GM19035 (cell line): Measurements from ENCODE around the gene DKK3.

Experiments used
- ATAC-seq: cut with Tn5 transposase; IDR thresholded peaks from one replicate; pipeline ENCODE4 v1.9.1; 2021; ENCODE audit not compliant: unreplicated experiment

DKK3 gene

GRCh38 chr11:11968511-11969280, 39.7 kb downstream of the DKK3 start:
- no peak for ATAC-seq

- no peak for ATAC-seq
Observed at GRCh38 chr11:11967669-11968510, 40.5 kb downstream of the DKK3 start.

GRCh38 chr11:11966826-11967668, 41.4 kb downstream of the DKK3 start:
- peak; percentile 96 for ATAC-seq

- ATAC-seq: no peak
Observed at GRCh38 chr11:11966354-11966741, 42.1 kb downstream of the DKK3 start.

GRCh38 chr11:11965656-11966353, 42.6 kb downstream of the DKK3 start:
- no peak for ATAC-seq

- no peak for ATAC-seq
Observed at GRCh38 chr11:11965192-11965591, 43.2 kb downstream of the DKK3 start.

GRCh38 chr11:11964774-11965150, 43.7 kb downstream of the DKK3 start:
- no peak for ATAC-seq

GRCh38 chr11:11963842-11964773, 44.3 kb downstream of the DKK3 start:
- no peak for ATAC-seq

GRCh38 chr11:11963067-11963466, 45.4 kb downstream of the DKK3 start:
- ATAC-seq: no peak

GRCh38 chr11:11961399-11962028, 46.9 kb downstream of the DKK3 start:
- no peak for ATAC-seq

- no peak for ATAC-seq
Observed at GRCh38 chr11:11960687-11961086, 47.7 kb downstream of the DKK3 start.

- ATAC-seq: no peak
Observed at GRCh38 chr11:11959601-11960000, 48.8 kb downstream of the DKK3 start.

GRCh38 chr11:11958403-11959231, 49.8 kb downstream of the DKK3 start:
- ATAC-seq: no peak

GRCh38 chr11:11956006-11956405, 52.4 kb downstream of the DKK3 start:
- ATAC-seq: no peak

GRCh38 chr11:11952036-11952435, 56.4 kb downstream of the DKK3 start:
- ATAC-seq: no peak

- no peak for ATAC-seq
Observed at GRCh38 chr11:11949482-11949881, 58.9 kb downstream of the DKK3 start.

- ATAC-seq: no peak
Observed at GRCh38 chr11:11948242-11948947, 60.0 kb downstream of the DKK3 start.

GRCh38 chr11:11947825-11948224, 60.6 kb downstream of the DKK3 start:
- ATAC-seq: no peak
